ENCODE results near the gene BBX. TPM values are rescaled to one million over a fixed set of nuclear protein-coding genes. Genes with fewer than 3 reads are reported as not detected.

Gene BBX
- total RNA-seq, 1 experiment from 2014 or later = 45.0 TPM

GRCh38 chr3:107516475-107516874 lies 6.3 kb upstream of the BBX start:
- ChIA-PET POLR2A (no interaction called here), CTCF (no interaction called here)
- no peak overlapping the region for H3K4me3 Mint-ChIP-seq

GRCh38 chr3:107520535-107520934 lies 2.2 kb upstream of the BBX start:
- ChIA-PET POLR2A (interaction anchor here (1.3 kb wide), 1 partner anchor 9 kb away, joined by 3 read pairs; no protein-coding TSS in a partner anchor), CTCF (no interaction called here)
- peaks cover 6% of the 10 kb centered on the region for H3K4me1 Mint-ChIP-seq
- no peaks in the 10 kb centered on the region for H3K9me3 Mint-ChIP-seq
- H3K4me3 Mint-ChIP-seq = no peak overlapping the region
- no peak overlapping the region for H3K27ac Mint-ChIP-seq
- no peaks in the 10 kb centered on the region for H3K36me3 Mint-ChIP-seq
- ATAC-seq = no peak
- H3K27me3 Mint-ChIP-seq (ENCODE audit: low read depth) = peaks cover 4% of the 10 kb centered on the region
- no peak for DNase-seq (ENCODE audit: low spot score)
- TF ChIP-seq EMX1 (CRISPR knock-in tag; IDR thresholded peaks at IDR 0.05) = no peak
- TF ChIP-seq TCF7 (CRISPR knock-in tag; IDR thresholded peaks at IDR 0.05; ENCODE audit: low read depth) = no peak
- TF ChIP-seq SMAD4 (CRISPR knock-in tag; IDR thresholded peaks at IDR 0.05) = no peak
- TF ChIP-seq TEAD4 (CRISPR knock-in tag; IDR thresholded peaks at IDR 0.05) = no peak
- TF ChIP-seq AFF4 (CRISPR knock-in tag; IDR thresholded peaks at IDR 0.05; ENCODE audit: borderline replicate concordance) = no peak
- TF ChIP-seq MXD4 (CRISPR knock-in tag; IDR thresholded peaks at IDR 0.05; ENCODE audit: borderline replicate concordance) = no peak
- TF ChIP-seq ARID4B (CRISPR knock-in tag; IDR thresholded peaks at IDR 0.05; ENCODE audit: borderline replicate concordance) = no peak
- no peak for TF ChIP-seq ZNF219 (CRISPR knock-in tag; IDR thresholded peaks at IDR 0.05; ENCODE audit: borderline replicate concordance)
- no peak for TF ChIP-seq CREM (CRISPR knock-in tag; IDR thresholded peaks at IDR 0.05)
- no peak for TF ChIP-seq JUN (CRISPR knock-in tag; IDR thresholded peaks at IDR 0.05)

More at GRCh38 chr3:107516475-107516874, 6.3 kb upstream of the BBX start:
- Mint-ChIP-seq H3K4me1 (no peaks in the 10 kb centered on the region), H3K27ac (no peak overlapping the region), H3K9me3 (no peaks in the 10 kb centered on the region), H3K27me3 (ENCODE audit: low read depth) (no peaks in the 10 kb centered on the region), H3K36me3 (no peaks in the 10 kb centered on the region)
- TF ChIP-seq ZNF512 (CRISPR knock-in tag; IDR thresholded peaks at IDR 0.05; ENCODE audit: borderline replicate concordance) = no peak
- TF ChIP-seq ATF2 (CRISPR knock-in tag; IDR thresholded peaks at IDR 0.05; ENCODE audit: borderline replicate concordance, low read depth) = no peak
- no peak for TF ChIP-seq ZBTB43 (CRISPR knock-in tag; IDR thresholded peaks at IDR 0.05)
- TF ChIP-seq MLX (CRISPR knock-in tag; IDR thresholded peaks at IDR 0.05) = no peak
- TF ChIP-seq TEAD4 (CRISPR knock-in tag; IDR thresholded peaks at IDR 0.05) = no peak
- no peak for TF ChIP-seq NFYB (CRISPR knock-in tag; conservative IDR thresholded peaks at IDR 0.05; ENCODE audit: low read depth)
- TF ChIP-seq MXD4 (CRISPR knock-in tag; IDR thresholded peaks at IDR 0.05; ENCODE audit: borderline replicate concordance) = no peak
- no peak for ATAC-seq
- no peak for DNase-seq (ENCODE audit: low spot score)

Data from WTC11 (cell line).